Caki2 (cell line): ENCODE data around the gene COMMD9. TPM values are rescaled to one million over a fixed set of nuclear protein-coding genes. Genes with fewer than 3 reads are reported as not detected.

Experiments
- DNase-seq: peaks from one replicate; pipeline ENCODE4 v3.0.0-alpha.2; 2015; ENCODE audit warnings: low read depth
- in situ Hi-C: cut with HindIII; loops from 2 replicates; pipeline ENCODE4 v1.10.0; 2016; ENCODE audit warnings: low sequenced_read_pairs, low pct_unique_long_range_greater_than_20kb, mixed read lengths
- total RNA-seq: library from RNA; depleted of rRNA; stranded (reverse); fragments of >200 nt; shearing (Covaris generic); gene quantifications from 2 replicates; pipeline ENCODE4 v1.2.3, GENCODE V29; 2014; ENCODE audit warnings: low replicate concordance; rRNA removed

The COMMD9 gene
- total RNA-seq, 1 experiment from 2014 or later = 96.3 TPM

GRCh38 chr11:36238036-36238631 lies 51.1 kb downstream of the COMMD9 start:
- no peak for DNase-seq
- in situ Hi-C loops = no loop called here

GRCh38 chr11:36237391-36237790 lies 51.8 kb downstream of the COMMD9 start:
- DNase-seq = no peak
- in situ Hi-C loops = no loop called here

GRCh38 chr11:36235750-36236149 lies 53.5 kb downstream of the COMMD9 start:
- in situ Hi-C loops = no loop called here
- DNase-seq = no peak

- in situ Hi-C loops = no loop called here
- DNase-seq = no peak
These were observed 54.4 kb downstream of the COMMD9 start for GRCh38 chr11:36234825-36235224.

- in situ Hi-C loops = no loop called here
- no peak for DNase-seq
These were observed 56.0 kb downstream of the COMMD9 start for GRCh38 chr11:36233204-36233603.

- no peak for DNase-seq
These were observed 58.2 kb downstream of the COMMD9 start for GRCh38 chr11:36230779-36231699.

GRCh38 chr11:36229091-36229705 lies 60.0 kb downstream of the COMMD9 start:
- in situ Hi-C loops = no loop called here
- no peak for DNase-seq

More at GRCh38 chr11:36230779-36231699, 58.2 kb downstream of the COMMD9 start:
- in situ Hi-C loops = no loop called here

- in situ Hi-C loops = no loop called here
- DNase-seq = no peak
These were observed 60.5 kb downstream of the COMMD9 start for GRCh38 chr11:36228689-36229088.

GRCh38 chr11:36227044-36227443 lies 62.2 kb downstream of the COMMD9 start:
- DNase-seq = no peak
- in situ Hi-C loops = no loop called here

- in situ Hi-C loops = no loop called here
- DNase-seq = no peak
These were observed 64.9 kb downstream of the COMMD9 start for GRCh38 chr11:36224209-36224882.

GRCh38 chr11:36222831-36223635 lies 66.2 kb downstream of the COMMD9 start:
- in situ Hi-C loops = no loop called here
- no peak for DNase-seq

Other genes starting within 250 kb of the COMMD9 start
- gene PRR5L, start 6.9 kb upstream of the COMMD9 start, total RNA-seq = 0.44 TPM in 1 of 2 replicates, not detected in the other
- 0.52 and 0.84 TPM in 2 replicates for gene TRAF6, start 220.8 kb upstream of the COMMD9 start, total RNA-seq